ENCODE data around the gene PADI1.

GRCh38 chr1:17207540-17207939 lies 2.6 kb downstream of the PADI1 start:
- TF ChIP-seq ELK1 (IDR thresholded peaks at IDR 0.05; ENCODE audit: low read depth, low read length) (no peak), RCOR1 (IDR thresholded peaks at IDR 0.05; ENCODE audit: low read depth, low read length) (no peak), MYC (IDR thresholded peaks at IDR 0.05; ENCODE audit: borderline replicate concordance, low read length) (no peak), CEBPB (IDR thresholded peaks at IDR 0.05) (no peak)
- TF ChIP-seq, protein P1, sequence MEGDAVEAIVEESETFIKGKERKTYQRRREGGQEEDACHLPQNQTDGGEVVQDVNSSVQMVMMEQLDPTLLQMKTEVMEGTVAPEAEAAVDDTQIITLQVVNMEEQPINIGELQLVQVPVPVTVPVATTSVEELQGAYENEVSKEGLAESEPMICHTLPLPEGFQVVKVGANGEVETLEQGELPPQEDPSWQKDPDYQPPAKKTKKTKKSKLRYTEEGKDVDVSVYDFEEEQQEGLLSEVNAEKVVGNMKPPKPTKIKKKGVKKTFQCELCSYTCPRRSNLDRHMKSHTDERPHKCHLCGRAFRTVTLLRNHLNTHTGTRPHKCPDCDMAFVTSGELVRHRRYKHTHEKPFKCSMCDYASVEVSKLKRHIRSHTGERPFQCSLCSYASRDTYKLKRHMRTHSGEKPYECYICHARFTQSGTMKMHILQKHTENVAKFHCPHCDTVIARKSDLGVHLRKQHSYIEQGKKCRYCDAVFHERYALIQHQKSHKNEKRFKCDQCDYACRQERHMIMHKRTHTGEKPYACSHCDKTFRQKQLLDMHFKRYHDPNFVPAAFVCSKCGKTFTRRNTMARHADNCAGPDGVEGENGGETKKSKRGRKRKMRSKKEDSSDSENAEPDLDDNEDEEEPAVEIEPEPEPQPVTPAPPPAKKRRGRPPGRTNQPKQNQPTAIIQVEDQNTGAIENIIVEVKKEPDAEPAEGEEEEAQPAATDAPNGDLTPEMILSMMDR (IDR thresholded peaks at IDR 0.05) = no peak
